Vagina (tissue), 2 donors: ENCODE data around the gene GNAO1.

ENCODE experiments used
- POLR2A ChIP-seq, 2 donors: fragments of 450-650 bp; IDR thresholded peaks; one replicate each; pipeline ENCODE4 v1.6.1; 2017; ENCODE audit warnings: antibody characterized with exemption in 2 of 2, mild to moderate bottlenecking in 2 of 2, moderate library complexity in 2 of 2
- POLR2AphosphoS5 ChIP-seq, 2 donors: sonication (generic); formaldehyde crosslinking; IDR thresholded peaks; one replicate each; pipeline ENCODE4 v1.9.0; 2017; ENCODE audit warnings: antibody characterized with exemption in 2 of 2, mild to moderate bottlenecking in 2 of 2, low read depth in 1 of 2; ENCODE audit not compliant: insufficient read depth in 1 of 2
- TF ChIP-seq, protein P1 (sequence below), 3 experiments: fragments of 450-650 bp in 2 of 3; fragments of 200-600 bp in 1 of 3; sonication (generic) in 1 of 3; IDR thresholded peaks; one replicate each; pipeline ENCODE4 v1.5.1; 2017 to 2019; ENCODE audit warnings: antibody characterized with exemption in 3 of 3, mild to moderate bottlenecking in 2 of 3, moderate library complexity in 2 of 3

DNA sequence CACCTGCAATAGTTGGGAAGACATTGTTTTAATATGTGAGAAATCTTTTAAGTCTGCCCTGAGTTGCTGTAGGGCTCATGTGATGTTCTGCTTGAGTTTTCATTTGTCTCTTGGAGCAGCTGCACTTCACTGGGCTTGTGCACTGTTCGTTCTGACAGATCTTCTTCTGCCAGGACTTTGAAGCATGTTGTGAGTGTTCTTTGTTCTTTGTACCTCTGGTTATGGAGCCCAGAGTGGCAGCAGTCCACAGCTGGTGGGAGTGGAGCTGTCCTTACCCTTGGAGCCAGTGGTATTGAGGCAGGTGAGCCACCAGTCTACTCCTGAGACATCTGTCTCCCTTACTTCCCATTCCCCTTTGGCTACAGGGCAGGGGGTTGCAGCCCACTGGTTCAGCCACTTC is 64.6 kb downstream of the GNAO1 start:
- no peak for TF ChIP-seq POLR2A (IDR thresholded peaks at IDR 0.05)
- TF ChIP-seq, protein P1, sequence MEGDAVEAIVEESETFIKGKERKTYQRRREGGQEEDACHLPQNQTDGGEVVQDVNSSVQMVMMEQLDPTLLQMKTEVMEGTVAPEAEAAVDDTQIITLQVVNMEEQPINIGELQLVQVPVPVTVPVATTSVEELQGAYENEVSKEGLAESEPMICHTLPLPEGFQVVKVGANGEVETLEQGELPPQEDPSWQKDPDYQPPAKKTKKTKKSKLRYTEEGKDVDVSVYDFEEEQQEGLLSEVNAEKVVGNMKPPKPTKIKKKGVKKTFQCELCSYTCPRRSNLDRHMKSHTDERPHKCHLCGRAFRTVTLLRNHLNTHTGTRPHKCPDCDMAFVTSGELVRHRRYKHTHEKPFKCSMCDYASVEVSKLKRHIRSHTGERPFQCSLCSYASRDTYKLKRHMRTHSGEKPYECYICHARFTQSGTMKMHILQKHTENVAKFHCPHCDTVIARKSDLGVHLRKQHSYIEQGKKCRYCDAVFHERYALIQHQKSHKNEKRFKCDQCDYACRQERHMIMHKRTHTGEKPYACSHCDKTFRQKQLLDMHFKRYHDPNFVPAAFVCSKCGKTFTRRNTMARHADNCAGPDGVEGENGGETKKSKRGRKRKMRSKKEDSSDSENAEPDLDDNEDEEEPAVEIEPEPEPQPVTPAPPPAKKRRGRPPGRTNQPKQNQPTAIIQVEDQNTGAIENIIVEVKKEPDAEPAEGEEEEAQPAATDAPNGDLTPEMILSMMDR (IDR thresholded peaks at IDR 0.05), result no peak
- no peak for TF ChIP-seq POLR2AphosphoS5 (IDR thresholded peaks at IDR 0.05; ENCODE audit: insufficient read depth in 1 of 2, low read depth in 1 of 2)
